ENCODE measurements around the gene KIAA0825.
A peak's percentile ranks its signal among the peaks of the same experiment; 100 is the strongest.

KIAA0825 gene

DNA sequence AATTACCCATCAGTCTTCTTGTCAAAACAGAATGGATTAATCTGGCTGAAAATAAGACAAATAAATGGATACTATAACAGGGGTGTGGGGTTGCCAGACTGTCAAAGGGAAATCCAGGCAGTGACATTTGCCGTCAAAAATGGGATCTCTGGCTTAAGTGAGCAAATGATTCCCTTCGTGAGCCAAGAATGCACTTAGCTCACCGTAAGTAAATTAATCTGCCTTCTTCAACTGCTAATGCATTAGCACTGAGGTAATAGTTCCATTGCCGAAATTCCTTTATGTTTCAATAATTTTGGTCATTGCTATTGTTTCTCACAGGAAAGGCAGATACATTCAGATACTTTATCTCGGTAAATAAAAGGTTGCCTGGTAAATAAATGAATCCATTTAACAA, 377.8 kb downstream of the KIAA0825 start:
- no peak overlapping the region for H3K4me3 ChIP-seq (ENCODE audit: low read depth, low read length)
- TF ChIP-seq, protein P1, sequence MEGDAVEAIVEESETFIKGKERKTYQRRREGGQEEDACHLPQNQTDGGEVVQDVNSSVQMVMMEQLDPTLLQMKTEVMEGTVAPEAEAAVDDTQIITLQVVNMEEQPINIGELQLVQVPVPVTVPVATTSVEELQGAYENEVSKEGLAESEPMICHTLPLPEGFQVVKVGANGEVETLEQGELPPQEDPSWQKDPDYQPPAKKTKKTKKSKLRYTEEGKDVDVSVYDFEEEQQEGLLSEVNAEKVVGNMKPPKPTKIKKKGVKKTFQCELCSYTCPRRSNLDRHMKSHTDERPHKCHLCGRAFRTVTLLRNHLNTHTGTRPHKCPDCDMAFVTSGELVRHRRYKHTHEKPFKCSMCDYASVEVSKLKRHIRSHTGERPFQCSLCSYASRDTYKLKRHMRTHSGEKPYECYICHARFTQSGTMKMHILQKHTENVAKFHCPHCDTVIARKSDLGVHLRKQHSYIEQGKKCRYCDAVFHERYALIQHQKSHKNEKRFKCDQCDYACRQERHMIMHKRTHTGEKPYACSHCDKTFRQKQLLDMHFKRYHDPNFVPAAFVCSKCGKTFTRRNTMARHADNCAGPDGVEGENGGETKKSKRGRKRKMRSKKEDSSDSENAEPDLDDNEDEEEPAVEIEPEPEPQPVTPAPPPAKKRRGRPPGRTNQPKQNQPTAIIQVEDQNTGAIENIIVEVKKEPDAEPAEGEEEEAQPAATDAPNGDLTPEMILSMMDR (IDR thresholded peaks at IDR 0.05; ENCODE audit: low read depth, low read length, missing control alignments) = no peak
- in situ Hi-C loops (cut with HindIII; ENCODE audit: low sequenced_read_pairs) = no loop called here
- DNase-seq (ENCODE audit: low read depth) = peak; percentile 19

DNA sequence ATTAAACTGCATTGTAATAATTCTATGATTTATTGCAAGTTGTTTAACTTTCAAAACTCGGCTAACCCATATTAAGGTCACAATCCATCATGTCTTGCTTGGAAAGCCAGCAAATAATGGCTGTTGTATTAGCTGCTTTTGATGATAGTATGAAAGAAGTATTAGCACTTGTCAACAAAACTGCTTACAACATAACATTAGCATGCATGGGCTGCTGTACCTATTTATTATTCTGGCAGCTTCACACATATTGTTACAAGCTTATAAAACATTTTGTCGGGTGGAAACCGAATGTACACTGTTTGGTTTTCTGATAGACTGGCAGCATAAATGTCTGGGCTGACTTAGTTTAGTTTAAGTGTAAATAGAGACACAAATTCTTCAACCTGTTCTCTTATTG, 378.3 kb downstream of the KIAA0825 start:
- H3K4me3 ChIP-seq (ENCODE audit: low read depth, low read length) = no peak overlapping the region
- DNase-seq (ENCODE audit: low read depth) = no peak
- TF ChIP-seq, protein P1 (IDR thresholded peaks at IDR 0.05; ENCODE audit: low read depth, low read length, missing control alignments) = no peak
- in situ Hi-C loops (cut with HindIII; ENCODE audit: low sequenced_read_pairs) = no loop called here

DNA sequence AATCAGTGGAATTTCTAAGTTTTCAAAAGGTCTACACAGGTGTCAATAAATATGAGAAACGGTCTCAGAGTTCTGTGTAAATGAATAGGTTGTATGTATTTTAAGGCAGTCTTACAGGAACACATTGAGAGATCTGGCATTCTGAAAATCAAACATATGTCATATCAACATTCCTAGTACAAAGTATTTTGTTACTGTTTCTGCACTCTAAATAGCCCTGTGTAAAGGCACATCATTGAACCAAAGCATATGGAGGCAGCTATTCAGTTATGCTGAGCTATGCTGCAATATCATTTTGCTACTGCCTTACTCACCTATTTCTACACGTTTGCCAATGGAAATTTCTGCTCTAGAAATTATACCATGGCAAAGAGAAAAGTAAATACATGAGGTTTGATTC, 379.1 kb downstream of the KIAA0825 start:
- TF ChIP-seq, protein P1 (IDR thresholded peaks at IDR 0.05; ENCODE audit: low read depth, low read length, missing control alignments) = no peak
- DNase-seq (ENCODE audit: low read depth) = no peak
- no peak overlapping the region for H3K4me3 ChIP-seq (ENCODE audit: low read depth, low read length)
- in situ Hi-C loops (cut with HindIII; ENCODE audit: low sequenced_read_pairs) = no loop called here

DNA sequence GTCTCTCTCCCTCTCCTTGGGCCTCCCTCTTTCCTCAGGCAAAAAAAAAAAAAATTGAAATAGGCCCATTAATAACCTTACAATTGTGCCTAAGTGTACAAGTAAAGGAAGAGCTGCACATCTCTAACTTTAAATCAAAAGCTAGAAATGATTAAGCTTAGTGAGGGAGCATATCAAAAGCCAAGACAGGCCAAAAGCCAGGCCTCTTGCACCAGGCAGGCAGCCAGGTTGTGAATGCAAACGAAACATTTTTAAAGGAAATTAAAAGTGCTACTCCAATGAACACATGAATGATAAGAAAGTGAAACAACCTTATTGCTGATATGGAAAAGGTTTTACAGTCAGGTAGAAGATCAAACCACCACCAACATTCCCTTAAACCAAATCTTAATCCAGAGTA, 383.4 kb downstream of the KIAA0825 start:
- H3K4me3 ChIP-seq (ENCODE audit: low read depth, low read length) = no peak overlapping the region
- TF ChIP-seq, protein P1 (IDR thresholded peaks at IDR 0.05; ENCODE audit: low read depth, low read length, missing control alignments) = no peak
- no peak for DNase-seq (ENCODE audit: low read depth)
- in situ Hi-C loops (cut with HindIII; ENCODE audit: low sequenced_read_pairs) = no loop called here

DNA sequence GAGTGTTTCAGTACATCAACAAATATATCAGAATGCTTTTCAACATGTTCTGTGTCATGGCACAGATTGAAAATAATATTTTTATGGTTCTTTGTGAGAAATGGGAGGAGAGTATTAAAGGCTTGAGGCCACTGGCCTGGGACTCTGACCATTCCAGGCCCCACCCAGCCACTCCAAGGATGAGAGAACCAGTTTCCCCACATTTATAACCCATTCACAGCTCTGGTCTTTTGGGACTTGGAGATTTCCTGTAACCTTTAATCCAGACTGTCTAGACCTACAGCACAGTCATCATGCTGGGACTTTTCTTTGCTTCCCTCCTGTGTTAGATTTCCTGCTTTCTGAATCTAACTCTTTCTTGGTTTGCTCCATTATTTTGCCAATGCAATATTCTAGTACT, 389.6 kb downstream of the KIAA0825 start:
- no peak for DNase-seq (ENCODE audit: low read depth)
- in situ Hi-C loops (cut with HindIII; ENCODE audit: low sequenced_read_pairs) = no loop called here
- H3K4me3 ChIP-seq (ENCODE audit: low read depth, low read length) = no peak overlapping the region
- TF ChIP-seq, protein P1 (IDR thresholded peaks at IDR 0.05; ENCODE audit: low read depth, low read length, missing control alignments) = no peak

DNA sequence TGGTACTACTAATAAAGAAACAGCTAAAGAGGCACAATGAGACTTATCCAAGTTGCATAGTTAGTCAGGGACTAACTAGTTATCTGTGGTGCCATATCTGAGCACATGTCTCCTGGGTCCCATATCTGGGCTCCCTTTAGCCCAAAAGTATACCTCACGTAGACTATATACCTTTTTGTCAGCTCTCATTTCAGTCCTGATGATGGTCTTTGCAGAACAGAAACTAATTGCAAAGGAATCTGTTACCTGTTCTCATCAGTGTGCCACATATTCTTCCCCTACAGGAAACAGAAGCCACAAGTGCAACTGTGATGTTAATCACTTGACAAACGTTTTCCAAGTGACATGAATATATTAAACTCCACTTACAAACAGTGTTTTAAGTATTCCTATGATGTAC, 395.2 kb downstream of the KIAA0825 start:
- in situ Hi-C loops (cut with HindIII; ENCODE audit: low sequenced_read_pairs) = no loop called here
- DNase-seq (ENCODE audit: low read depth) = no peak
- TF ChIP-seq, protein P1 (IDR thresholded peaks at IDR 0.05; ENCODE audit: low read depth, low read length, missing control alignments) = no peak
- H3K4me3 ChIP-seq (ENCODE audit: low read depth, low read length) = no peak overlapping the region

DNA sequence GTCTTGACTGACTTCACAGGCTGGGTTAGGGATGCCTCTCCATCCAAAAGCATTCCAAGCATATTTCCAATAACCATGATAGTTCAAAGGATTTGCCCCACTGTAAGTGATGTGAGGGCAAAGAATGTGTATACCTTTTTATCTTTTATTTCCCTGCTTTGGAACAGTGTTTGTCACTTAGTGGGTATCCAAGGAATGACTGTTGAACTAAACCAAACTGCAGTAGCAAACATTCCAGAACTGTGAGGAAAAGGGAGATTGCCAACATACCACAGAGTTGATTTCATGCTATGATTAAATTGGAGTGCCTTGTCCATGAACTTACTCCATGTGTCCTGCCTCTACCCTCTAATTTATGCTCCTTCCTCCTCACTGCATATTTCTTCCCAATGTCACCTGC, 400.0 kb downstream of the KIAA0825 start:
- H3K4me3 ChIP-seq (ENCODE audit: low read depth, low read length) = no peak overlapping the region
- in situ Hi-C loops (cut with HindIII; ENCODE audit: low sequenced_read_pairs) = no loop called here
- TF ChIP-seq, protein P1 (IDR thresholded peaks at IDR 0.05; ENCODE audit: low read depth, low read length, missing control alignments) = no peak
- peak; percentile 89 for DNase-seq (ENCODE audit: low read depth)
